Skin of body (tissue), 2 donors: ENCODE data around the gene GHR. TPM values are rescaled to one million over a fixed set of nuclear protein-coding genes. Genes with fewer than 3 reads are reported as not detected.

ENCODE experiments used
- DNase-seq: peaks from one replicate; lab custom pipeline; 2025; lab: John Stamatoyannopoulos, UW
- total RNA-seq: library from RNA; depleted of rRNA; stranded (reverse); fragments of >200 nt; gene quantifications from one replicate; pipeline ENCODE4 v1.2.3, GENCODE V29; 2014

GHR gene
- 25.4 TPM for total RNA-seq

DNA sequence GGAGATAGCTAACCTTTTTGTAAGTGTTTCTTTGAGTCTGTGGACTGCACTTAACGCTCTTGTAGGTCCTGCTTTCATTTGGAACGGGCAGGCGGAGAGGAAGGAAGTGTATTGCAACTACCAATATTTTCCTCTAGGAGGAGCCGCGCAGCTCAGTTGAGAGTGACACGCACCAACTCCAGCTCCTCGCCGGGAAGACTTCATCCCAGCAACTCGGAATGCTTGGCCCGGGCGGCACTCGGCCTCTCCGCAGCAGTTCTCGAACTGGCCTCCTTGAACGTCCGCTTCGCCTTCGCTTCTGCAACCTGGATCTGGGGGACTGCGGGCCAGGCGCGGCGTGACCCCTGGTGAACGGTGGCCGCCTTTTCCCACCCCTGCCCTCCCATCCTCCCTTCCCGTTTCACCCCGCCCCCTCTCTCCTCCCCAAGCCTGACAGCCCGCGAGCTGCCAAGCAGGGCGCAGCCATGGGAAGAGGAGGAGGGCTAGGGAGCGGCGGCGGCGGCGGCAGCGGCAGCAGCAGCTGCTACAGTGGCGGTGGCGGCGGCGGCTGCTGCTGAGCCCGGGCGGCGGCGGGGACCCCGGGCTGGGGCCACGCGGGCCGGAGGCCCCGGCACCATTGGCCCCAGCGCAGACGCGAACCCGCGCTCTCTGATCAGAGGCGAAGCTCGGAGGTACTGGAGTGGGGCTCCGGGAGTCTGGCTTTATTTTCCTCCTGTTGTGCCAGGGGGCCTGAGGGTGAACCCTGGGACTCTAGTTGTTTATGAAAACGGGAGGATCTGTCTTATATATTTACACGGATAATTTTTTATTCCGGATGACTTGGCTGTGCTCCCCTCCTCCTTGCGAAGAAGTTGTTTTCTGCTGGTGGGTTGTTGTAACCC lies at the start of gene GHR:
Gene GHR (plus strand): TSS at position 155 of the 881 bp plus-strand sequence. CDS start 142,436 bp downstream, outside the sequence.
- peak; percentile 95 for DNase-seq

DNA sequence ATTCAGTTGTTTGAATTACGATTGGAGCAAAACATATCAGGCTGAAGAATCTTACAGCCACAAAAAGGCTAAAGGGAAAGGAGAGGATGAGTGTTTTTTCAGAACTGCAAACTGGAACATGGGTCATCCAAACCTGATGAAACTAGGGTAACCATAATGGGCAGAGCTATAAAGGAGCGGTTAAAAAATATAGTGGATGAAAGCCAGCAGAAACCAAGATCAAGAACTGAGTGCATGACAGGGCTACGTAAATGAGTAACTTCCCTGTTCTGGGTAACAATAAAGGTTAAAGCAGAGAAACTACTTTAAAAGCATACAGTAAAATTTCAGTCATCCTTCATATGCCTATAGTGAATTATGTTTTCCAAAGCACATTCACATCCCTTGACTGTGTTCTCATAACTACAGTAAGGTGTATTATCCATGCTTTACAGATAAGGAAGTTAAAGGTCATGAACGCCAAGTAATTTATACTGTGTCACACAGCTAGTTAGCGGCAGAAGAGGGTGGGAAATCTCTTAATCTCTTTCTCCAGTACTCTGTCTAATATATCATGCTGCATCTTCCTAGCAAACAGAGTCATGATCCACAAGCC lies 48.5 kb upstream of the GHR start:
- no peak for DNase-seq

DNA sequence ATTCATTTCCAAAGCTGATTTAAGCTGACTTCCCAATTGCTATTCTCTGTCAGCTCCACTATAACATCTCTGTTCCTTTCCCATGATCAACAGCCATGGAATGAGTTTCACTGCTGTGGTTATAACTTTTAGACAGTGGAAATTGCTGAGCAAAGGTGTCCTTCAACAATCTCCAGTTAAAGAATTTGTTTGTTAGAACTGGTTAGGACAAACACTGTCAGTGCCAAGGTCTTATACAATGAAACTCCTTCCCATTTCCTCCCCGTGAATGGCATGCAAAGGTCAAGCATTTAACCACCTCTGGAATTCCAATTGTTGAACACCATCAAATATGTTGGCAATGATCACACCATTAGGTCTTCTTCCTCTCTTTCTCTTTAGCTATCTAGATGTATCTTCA lies 45.7 kb upstream of the GHR start:
- DNase-seq: no peak

DNA sequence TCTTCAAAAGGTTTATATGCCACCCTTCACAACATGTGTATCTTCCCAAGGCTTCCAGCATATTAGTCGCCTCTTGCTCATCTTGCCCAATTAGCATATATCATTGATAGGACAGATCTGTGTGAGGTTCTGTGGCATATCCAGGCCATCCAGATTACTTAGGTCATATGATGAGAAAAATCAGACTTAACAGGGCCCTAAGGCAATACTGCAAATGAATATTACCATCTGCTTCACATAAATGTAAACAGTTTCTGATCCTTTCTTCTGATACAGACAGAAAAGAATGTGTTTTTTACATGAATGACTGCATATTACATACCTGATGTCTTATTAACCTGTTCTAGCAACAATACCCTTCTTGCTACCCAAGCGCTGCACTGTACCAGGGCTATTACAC lies 41.3 kb upstream of the GHR start:
- no peak for DNase-seq

DNA sequence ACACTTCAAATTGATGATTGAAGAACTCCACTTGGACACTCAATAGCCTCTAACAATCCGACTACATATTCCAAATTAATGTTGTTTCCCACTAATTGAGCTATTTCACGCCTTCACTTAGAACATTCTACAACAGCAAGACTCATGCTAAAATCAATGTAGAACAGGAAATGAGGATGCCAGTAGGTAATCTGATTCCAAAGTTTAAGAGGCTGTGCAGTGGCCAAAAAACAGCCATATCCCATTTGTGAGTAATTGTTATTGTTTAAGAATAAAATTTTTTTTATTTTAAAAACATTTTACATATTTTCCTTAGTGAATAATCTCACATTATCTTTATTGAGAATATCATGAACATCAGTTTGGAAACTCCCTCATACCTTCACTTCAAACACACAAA lies 35.7 kb upstream of the GHR start:
- DNase-seq: no peak

DNA sequence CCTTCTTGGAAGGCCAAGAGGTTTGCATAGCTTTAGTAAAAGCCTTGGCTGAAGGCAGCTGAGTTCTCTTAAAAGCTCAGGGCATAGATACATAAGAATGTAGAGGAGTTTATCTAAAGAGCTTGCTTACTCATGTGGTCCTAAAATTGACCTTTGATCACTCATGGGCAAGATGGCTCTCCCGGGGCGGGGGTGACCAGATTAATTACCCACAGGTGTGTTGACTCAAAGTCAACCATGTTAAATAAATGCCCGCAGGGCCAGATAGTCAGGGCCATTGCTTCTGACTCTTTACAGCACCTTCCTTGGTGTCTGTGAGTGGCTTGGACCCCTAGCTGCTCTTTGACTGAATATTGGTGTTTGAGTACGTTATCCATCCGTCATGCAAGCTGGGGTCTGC lies 33.1 kb upstream of the GHR start:
- no peak for DNase-seq

DNA sequence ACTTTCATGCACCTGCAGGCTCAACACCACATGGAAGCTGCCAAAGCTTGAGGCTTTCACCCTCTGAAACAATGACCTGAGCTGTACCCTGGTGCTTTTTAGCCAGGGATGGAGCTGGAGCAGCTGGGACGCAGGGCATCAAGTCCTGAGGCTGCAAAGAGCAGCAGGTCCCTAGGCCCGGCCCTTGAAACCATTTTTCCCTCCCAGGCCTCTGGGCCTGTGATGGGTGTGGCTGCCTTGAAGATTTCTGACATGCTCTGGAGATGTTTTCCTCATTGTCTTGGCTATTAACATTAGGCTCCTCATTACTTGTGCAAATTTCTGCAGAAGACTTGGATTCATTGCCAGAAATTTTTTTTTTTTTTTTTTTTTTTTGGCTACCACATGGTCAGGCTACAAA lies 30.3 kb upstream of the GHR start:
- DNase-seq: no peak

DNA sequence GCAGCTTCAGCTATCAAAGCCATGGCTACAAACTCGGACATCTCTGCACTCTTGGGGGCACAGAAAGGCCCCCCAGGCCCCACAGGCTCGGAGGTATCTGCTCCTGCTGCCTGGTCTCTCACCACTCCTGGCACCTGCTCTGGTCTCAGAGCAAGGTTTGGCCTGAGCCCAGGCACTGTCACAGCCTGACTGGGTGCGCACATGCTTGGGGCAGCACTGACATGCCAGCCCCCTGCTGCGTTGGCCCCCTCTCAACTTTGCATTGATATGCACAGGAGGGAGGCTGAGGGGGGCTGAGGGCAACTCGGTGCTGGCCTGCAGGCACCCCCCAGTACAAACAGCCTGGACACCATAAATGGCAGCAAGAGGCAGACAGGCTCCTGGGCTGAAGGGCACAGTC lies 27.1 kb upstream of the GHR start:
- DNase-seq: no peak

DNA sequence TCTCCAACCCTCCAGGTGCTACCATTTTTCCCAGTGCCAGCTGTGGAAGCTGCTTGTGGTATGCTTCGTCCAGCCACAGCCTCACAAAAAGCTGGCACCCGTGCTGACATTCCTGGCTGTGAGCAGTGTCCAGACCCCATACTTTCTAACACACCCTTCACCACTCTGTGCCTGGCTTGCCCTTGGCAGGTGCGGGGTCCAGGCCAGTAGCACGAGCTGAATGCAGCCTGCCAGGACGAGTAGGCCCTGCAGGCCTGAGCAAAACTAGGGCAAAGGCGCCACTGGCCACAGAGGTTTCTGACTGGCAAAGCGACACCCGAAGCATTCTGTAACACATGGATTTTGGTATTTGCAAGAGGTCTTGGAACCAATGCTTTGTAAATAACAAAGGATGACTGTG lies 26.0 kb upstream of the GHR start:
- DNase-seq: no peak

DNA sequence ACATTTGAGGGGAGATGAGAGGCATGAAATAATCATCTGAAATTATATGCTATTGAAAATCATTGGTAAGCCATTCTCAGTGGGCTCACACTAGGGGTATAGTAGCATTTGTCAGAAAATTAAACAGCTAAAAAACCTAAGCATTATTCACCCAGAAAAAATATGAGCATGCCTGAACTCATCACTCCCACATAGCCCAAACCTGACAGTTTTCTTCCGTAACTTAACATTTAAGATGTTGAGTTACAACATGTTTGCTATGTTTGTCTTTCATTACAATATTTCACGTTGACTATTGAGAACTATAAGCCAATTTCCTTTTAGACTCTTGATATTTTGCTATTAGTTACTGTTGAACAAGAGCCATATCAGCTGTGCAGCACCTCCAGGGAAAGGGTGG lies 23.5 kb upstream of the GHR start:
- no peak for DNase-seq

DNA sequence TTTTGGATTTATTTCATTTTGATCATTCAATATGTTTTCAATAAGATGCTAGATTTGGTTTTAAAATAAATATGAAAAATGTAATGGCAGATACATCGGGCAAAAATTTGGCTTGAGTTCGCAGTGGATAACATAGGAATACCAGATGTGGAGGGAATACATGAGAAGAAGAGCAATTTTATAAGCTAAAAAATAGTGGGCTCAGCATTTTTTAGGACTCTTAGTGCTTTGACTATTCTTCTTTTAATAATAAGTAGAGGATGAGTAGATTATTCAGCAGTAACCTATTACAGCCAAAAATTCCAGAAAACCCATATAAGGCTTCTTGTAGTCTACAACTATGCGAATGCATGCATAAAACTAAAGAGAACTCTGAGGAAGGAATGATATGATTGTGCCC lies 22.8 kb upstream of the GHR start:
- DNase-seq: no peak

DNA sequence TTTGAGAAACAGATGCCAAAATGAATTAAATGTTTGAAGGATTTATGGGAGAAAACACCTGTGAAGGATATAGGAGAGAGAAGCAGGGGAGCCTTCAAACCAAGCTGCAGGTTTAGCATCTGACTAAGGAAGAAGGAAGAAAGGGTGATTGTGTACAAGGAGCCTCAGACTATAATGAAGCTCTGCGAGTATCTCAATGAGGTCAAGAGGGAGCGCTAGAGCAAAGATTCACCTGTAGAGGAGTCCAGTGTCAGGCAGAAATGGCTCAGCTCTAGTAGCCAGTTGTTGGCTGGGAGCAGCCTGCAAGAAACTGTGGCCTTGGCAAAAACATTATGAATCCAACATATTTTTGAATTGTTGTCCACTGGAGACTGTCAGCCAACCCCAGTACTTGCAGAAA lies 20.0 kb upstream of the GHR start:
- DNase-seq: no peak

DNA sequence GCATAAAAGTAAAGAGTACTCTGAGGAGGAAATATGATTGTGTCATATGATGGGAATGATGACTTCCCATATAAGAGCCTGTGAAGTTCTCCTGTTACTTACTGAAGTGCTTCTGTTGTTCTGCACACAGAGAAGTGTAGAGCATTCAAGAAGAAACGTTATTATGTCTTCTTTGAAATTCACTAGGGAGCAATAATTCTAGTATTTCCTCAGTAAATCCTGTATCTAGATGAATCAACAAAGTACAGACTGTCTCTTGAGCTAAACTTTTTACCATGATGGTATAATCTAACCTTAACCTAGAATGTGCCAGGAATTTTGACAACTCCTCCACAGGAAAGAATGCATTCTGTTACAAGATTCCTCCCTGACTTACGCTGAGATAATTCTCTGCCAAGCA lies 18.9 kb upstream of the GHR start:
- DNase-seq: no peak

DNA sequence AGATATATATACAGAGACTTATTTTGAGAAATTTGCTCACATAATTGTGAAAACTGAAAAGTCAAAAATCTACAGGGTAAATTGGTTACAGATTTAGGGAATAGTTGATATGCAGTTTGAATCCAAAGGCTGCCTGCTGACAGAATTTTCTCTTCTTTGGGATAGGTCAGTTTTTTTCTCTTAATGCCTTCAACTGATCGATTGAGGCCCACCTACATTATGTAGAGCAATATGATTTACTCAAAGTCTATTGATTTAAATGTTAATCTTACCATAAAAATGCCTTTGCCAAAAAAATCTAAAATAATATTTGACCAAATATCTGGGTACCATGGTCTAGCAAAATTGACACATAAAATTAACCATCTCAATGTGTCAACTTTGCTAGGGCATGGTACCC lies 3.9 kb upstream of the GHR start:
- no peak for DNase-seq

DNA sequence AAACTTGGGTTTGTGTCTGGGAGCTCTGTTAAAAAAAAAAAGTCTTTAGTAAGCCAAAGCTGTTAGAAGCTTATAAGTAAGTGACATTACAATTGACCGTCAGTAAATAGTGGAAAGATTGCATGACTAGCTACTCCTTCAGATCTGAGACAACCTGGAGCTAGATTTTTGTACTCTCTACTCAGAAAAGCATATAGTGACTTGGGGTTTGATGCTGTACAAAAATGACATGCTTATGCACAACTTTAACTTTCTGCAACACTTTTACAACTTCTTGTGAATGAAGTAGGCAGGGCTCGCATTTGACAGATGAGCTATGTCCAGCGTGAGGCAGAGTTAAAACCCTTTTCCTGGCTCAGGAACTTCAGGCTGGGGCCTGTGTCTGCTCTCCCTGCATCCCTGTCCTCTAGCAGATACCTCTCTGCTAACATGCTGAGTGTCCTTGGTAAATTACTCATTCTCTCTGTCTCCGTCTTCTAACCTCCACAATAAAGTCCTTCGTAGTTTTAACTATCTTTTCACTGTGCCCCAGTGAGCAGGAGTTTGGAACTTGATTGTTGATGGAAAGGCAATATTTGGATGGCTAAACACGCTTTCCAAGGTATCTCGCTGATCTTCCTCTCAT lies 471 bp upstream of the GHR start:
- no peak for DNase-seq

DNA sequence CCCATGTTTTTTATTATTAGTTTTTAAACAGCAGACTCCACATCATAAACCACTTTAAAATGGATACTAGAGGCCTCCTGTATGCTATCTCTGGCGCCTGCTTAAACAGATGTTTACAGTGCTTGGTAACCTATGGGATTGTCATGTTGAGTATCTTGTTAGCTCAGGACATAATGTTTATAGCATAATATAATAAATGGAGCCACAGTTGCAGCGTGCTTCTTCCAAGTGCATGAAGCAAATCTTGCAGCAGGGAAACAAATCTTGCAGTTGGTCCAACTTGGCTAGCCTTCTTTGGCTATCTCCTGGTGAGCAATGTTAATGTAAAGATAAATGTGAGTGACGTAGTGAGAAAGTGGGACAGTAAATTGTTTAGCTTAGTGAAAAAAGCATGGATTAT lies 2.8 kb downstream of the GHR start:
- DNase-seq: peak; percentile 18

DNA sequence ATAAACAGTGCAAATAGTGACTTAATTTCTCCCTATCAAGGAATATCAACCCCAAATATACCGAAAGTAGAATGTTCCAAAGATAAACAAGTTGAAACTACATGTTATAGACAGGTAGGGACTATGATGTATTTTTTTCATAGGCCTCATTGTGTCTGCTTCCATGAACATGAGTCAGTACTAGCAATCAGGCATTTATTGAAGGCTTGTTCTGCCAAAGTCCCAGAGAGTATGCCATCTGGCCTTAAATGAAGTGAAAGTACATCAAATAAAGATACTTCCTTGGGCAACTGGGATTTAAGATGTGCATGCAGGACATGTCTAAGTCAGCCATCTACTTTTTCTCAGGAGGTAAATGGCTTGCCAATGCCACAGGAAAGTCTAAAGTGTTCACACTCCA lies 6.5 kb downstream of the GHR start:
- no peak for DNase-seq

DNA sequence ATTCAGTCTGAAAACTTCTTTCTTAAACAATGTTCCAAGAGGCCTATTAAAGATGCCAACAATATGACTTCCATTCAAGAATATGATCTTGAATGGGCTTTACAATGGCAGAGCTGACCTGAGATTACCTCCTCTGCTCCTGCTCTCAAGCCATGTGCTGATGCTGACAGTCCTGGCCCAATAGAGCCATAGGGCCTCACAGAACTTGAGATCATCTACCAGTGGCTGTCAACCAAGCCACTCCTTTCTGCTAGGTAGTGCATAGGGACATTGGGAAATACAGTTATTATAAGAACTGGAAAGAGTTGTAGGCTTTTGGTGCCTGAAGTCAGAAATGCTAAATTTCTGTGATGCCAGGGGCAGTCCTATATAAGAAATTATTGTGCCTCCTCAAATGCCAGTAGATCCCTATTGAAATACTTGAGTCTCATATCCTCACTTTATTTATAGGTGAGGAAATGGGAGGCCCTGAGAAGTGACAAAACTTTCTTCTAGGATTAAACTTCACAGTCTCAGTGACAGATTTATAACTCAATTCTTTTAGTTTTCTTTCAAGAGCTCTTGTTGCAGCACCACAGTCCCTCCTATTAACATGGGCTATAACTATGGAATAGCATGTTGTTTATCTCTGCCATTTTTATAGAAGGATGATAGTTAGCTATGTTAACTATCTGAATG lies 10.9 kb downstream of the GHR start:
- no peak for DNase-seq

DNA sequence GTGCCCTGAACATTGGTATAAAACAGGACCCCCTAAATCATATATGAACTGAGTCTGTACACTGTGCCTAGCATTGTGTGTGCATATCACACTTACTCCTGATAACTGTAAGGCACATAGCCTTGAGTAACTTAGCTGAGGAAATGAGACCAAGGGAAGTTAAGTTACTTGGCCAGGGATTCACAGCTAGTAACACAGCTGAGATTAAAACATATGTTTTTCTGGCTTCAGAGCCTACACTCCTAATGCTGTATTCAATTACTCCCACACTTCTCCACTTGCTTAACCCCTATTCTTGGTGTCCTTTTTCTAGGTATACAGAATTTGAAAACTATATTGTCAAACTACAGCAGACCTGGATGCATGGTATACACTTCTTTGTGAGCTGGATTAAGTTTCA lies 12.8 kb downstream of the GHR start:
- peak; percentile 41 for DNase-seq

DNA sequence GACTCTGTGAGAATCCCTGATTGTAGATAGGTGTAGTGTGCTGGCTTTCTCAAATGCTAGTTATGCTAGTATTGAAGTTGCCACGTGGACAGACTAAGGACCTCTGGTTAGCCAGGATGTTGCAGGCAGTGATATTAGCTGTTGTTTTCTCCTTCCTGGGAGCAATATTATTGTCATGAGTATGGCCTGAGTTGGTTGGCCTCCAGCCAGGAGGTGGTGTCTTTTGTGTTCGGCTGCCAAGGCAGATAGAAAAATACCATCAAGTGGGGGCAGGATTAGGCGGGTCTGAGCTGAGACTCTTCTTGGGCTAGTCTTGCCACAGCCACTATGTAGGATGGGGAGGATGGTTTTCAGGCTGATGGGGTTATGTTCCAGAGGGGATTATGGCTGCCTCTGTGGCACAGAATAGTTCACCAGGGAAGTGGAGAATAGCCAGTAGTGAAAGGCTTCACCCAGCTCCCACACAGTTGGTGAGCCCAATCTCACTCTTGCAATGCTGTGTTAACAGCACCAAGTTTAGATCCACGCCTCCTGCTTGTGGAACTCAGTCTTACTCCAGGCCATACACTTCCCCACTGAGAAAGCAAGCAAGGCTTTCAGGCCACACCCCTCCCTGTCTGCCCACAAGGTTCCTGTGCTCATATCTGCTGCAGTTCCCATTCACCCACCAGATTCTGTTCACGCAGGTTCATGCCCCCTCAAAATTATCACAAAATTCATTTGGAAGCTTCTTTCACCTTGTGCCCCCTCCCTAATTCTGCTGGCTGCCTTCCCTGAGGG lies 31.2 kb downstream of the GHR start:
- no peak for DNase-seq

DNA sequence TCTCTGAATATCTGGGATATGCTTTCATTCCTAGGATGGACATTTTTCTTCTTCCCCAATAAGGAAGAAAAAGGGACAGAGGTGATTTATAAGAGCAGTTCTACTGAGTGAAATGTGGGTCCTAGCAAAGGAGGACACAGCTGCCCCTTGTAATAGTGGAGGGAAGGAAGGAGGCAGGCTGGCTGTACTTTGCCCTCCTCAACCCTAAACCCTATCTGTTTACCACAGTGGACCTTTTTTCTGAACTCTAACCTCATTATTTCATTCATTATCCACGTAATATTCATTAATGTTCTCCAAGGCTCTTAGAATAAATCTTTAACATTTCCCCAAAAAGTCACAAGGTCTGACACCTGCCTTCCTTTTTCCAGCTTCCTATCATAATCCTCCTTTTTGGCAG lies 37.8 kb downstream of the GHR start:
- DNase-seq: no peak
